Spleen (tissue), 11 donors: ENCODE measurements around the gene ALDH3B1. TPM values are rescaled to one million over a fixed set of nuclear protein-coding genes. Genes with fewer than 3 reads are reported as not detected.

ENCODE experiments used
- DNase-seq: peaks from one replicate; pipeline ENCODE4 v3.0.0-alpha.2; 2020
- H3K27ac ChIP-seq, 8 donors: fragments of 200-600 bp; sonication (generic) in 7 of 8; 1 replicate in 4 of 8; 2 replicates in 4 of 8; pipeline versions ENCODE4 v1.5.0 to v1.8.0; 2016 to 2021; ENCODE audit warnings: inconsistent platforms in 4 of 8, mild to moderate bottlenecking in 4 of 8, moderate library complexity in 1 of 8
- H3K27me3 ChIP-seq, 7 donors: fragments of 200-600 bp; sonication (generic) in 6 of 7; replicated peaks in 1 of 7; 1 replicate in 4 of 7; 2 replicates in 3 of 7; pipeline versions ENCODE4 v1.5.0 to v1.8.0; 2016 to 2021; ENCODE audit warnings: inconsistent platforms in 3 of 7, mild to moderate bottlenecking in 1 of 7
- H3K36me3 ChIP-seq, 6 donors: fragments of 200-600 bp; sonication (generic) in 5 of 6; 1 replicate in 4 of 6; 2 replicates in 2 of 6; pipeline versions ENCODE4 v1.5.0 to v1.8.0; 2016 to 2021; ENCODE audit warnings: inconsistent platforms in 2 of 6
- H3K4me1 ChIP-seq, 6 donors: fragments of 200-600 bp; sonication (generic) in 5 of 6; 1 replicate in 3 of 6; 2 replicates in 3 of 6; pipeline versions ENCODE4 v1.5.0 to v1.8.0; 2016 to 2021; ENCODE audit warnings: inconsistent platforms in 3 of 6
- H3K4me3 ChIP-seq, 8 donors: fragments of 200-600 bp; sonication (generic) in 7 of 8; 1 replicate in 4 of 8; 2 replicates in 4 of 8; pipeline versions ENCODE4 v1.5.0 to v1.8.0; 2016 to 2021; ENCODE audit warnings: inconsistent platforms in 4 of 8, mild to moderate bottlenecking in 4 of 8, moderate library complexity in 2 of 8
- H3K9me3 ChIP-seq, 8 donors: fragments of 200-600 bp; sonication (generic) in 7 of 8; 1 replicate in 4 of 8; 2 replicates in 4 of 8; pipeline versions ENCODE4 v1.5.0 to v1.8.0; 2016 to 2021; ENCODE audit warnings: inconsistent platforms in 4 of 8
- CTCF ChIP-seq, 11 experiments: fragments of 200-600 bp in 7 of 11; fragments of 450-650 bp in 4 of 11; sonication (generic) in 4 of 11; IDR thresholded peaks in 8 of 11; conservative IDR thresholded peaks in 3 of 11; 1 replicate in 7 of 11; 2 replicates in 4 of 11; pipeline versions ENCODE4 v1.4.0 to v1.8.0; 2016 to 2021; ENCODE audit warnings: antibody characterized with exemption in 11 of 11, inconsistent platforms in 4 of 11, mild to moderate bottlenecking in 1 of 11
- POLR2A ChIP-seq, 3 donors: fragments of 450-650 bp; IDR thresholded peaks; one replicate each; pipeline ENCODE4 v1.5.1; 2017; ENCODE audit warnings: antibody characterized with exemption in 3 of 3, mild to moderate bottlenecking in 1 of 3
- POLR2AphosphoS5 ChIP-seq, 3 donors: sonication (generic); formaldehyde crosslinking; IDR thresholded peaks; one replicate each; pipeline ENCODE4 v1.5.1; 2017; ENCODE audit warnings: antibody characterized with exemption in 3 of 3
- WGBS, 5 donors: extraction: QIAGEN DNeasy Blood & Tissue Kit in 3 of 5; methylation state at CpG; one replicate each; pipeline versions ENCODE4 v1.1.5 to v1.1.7; 2013 to 2018; 5-methylcytosine and 5-hydroxymethylcytosine counted together
- intact Hi-C: fragments of 100-400 bp; cut with DNase I; formaldehyde crosslinking; loops from one replicate; pipeline ENCODE4 v1.15.0; 2023; ENCODE audit warnings: low total_unique reads
- polyA plus RNA-seq, 3 donors: library from polyadenylated mRNA; stranded (reverse); fragments of 200-250 nt; gene quantifications; one replicate each; pipeline ENCODE4 v1.2.1, GENCODE V29; 2013
- total RNA-seq, 7 donors: library from RNA; depleted of rRNA in 3 of 7; stranded (reverse); fragments of >200 nt in 3 of 7; fragmentation: NEBNext Ultra II Directional in 4 of 7; extraction: Animal tissue kit (Norgen Biotek cat#: 25700) in 4 of 7; gene quantifications; one replicate each; pipeline versions ENCODE4 v1.1.0 to v1.2.1, GENCODE V29; 2016 to 2021
- donor health status: healthy with polysubstance abuse.
- donor health status: DM: no; HTN: no; CAD: no; lungs with moderate emphysema.
- donor health status: DM: no; HTN: no; CAD: no.
- donor health status: Bipolar disorder and iron deficiency.
- donor health status: healthy.
- donor health status: DM: no; HTN: no; CAD: no.
- donor health status: DM: yes; HTN: yes; CAD: no.

Gene ALDH3B1
- total and polyA plus RNA-seq, 10 donors, result 7.8 to 46.8 (median 32.0) TPM

GRCh38 chr11:68052137-68052873 lies 42.2 kb downstream of the ALDH3B1 start:
- Histone ChIP-seq H3K36me3 (peaks cover 2 to 72% (median 61%) of the 10 kb centered on the region in 6 donors), H3K27ac (peak overlapping the region in 2 of 8 donors; percentile 5 to 12), H3K4me3 (no peak overlapping the region), H3K4me1 (peaks cover 0 to 9% (median 0%) of the 10 kb centered on the region in 6 donors), H3K9me3 (no peaks in the 10 kb centered on the region), H3K27me3 (no peaks in the 10 kb centered on the region)
- peak in 1 of 3 donors; percentile 23 for TF ChIP-seq POLR2AphosphoS5 (IDR thresholded peaks at IDR 0.05)
- TF ChIP-seq POLR2A (IDR thresholded peaks at IDR 0.05), result no peak
- no peak for TF ChIP-seq CTCF (IDR thresholded peaks at IDR 0.05 in 8 of 11, conservative IDR thresholded peaks at IDR 0.05 in 3 of 11)
- intact Hi-C loops, result no loop called here
- no peak for DNase-seq
- WGBS, 5 donors, result 91 to 95% (median 93%) methylated on average over 15 of the region's 15 CpGs

GRCh38 chr11:68053117-68053516 lies 43.0 kb downstream of the ALDH3B1 start:
- H3K9me3 ChIP-seq, result no peaks in the 10 kb centered on the region
- no peak for DNase-seq
- intact Hi-C loops, result no loop called here
- peak overlapping the region in 2 of 8 donors; percentile 6 to 24 for H3K27ac ChIP-seq
- WGBS, 5 donors, result 75 to 89% (median 84%) methylated on average over 6 to 9 of the region's 9 CpGs
- peaks cover 0 to 9% (median 0%) of the 10 kb centered on the region in 6 donors for H3K4me1 ChIP-seq
- H3K27me3 ChIP-seq, result no peaks in the 10 kb centered on the region
- peaks cover 2 to 72% (median 53%) of the 10 kb centered on the region in 6 donors for H3K36me3 ChIP-seq
- TF ChIP-seq CTCF (IDR thresholded peaks at IDR 0.05 in 8 of 11, conservative IDR thresholded peaks at IDR 0.05 in 3 of 11) (no peak), POLR2AphosphoS5 (IDR thresholded peaks at IDR 0.05) (peak; percentile 49 to 71 (median 52))
- no peak overlapping the region for H3K4me3 ChIP-seq

- TF ChIP-seq POLR2A (IDR thresholded peaks at IDR 0.05) (no peak), POLR2AphosphoS5 (IDR thresholded peaks at IDR 0.05) (peak in 2 of 3 donors; percentile 48 to 74)
- Histone ChIP-seq H3K4me3 (no peak overlapping the region), H3K27me3 (no peaks in the 10 kb centered on the region), H3K9me3 (no peaks in the 10 kb centered on the region), H3K36me3 (peaks cover 2 to 72% (median 42%) of the 10 kb centered on the region in 6 donors), H3K27ac (peak overlapping the region in 2 of 8 donors; percentile 6 to 24), H3K4me1 (peaks cover 0 to 9% (median 0%) of the 10 kb centered on the region in 6 donors)
- DNase-seq, result no peak
- intact Hi-C loops, result no loop called here
- WGBS, 5 donors, result 89 to 93% (median 92%) methylated on average over 8 to 11 of the region's 11 CpGs
Measured at GRCh38 chr11:68053981-68054812, 44.1 kb downstream of the ALDH3B1 start.

GRCh38 chr11:68056317-68057285 lies 46.5 kb downstream of the ALDH3B1 start:
- Histone ChIP-seq H3K9me3 (no peaks in the 10 kb centered on the region), H3K4me1 (peaks cover 0 to 1% (median 0%) of the 10 kb centered on the region in 6 donors), H3K36me3 (peaks cover 0 to 69% (median 21%) of the 10 kb centered on the region in 6 donors), H3K27ac (no peak overlapping the region), H3K27me3 (no peaks in the 10 kb centered on the region), H3K4me3 (no peak overlapping the region)
- intact Hi-C loops, result no loop called here
- TF ChIP-seq POLR2AphosphoS5 (IDR thresholded peaks at IDR 0.05), result no peak
- TF ChIP-seq CTCF (IDR thresholded peaks at IDR 0.05 in 8 of 11, conservative IDR thresholded peaks at IDR 0.05 in 3 of 11), result no peak
- no peak for TF ChIP-seq POLR2A (IDR thresholded peaks at IDR 0.05)
- WGBS, 5 donors, result 91 to 96% (median 95%) methylated on average over 12 of the region's 12 CpGs
- DNase-seq, result no peak
